GM19452 (cell line): ENCODE data around the gene EMILIN3.
A peak's percentile ranks its signal among the peaks of the same experiment; 100 is the strongest.

ENCODE experiments used
- ATAC-seq: cut with Tn5 transposase; IDR thresholded peaks from one replicate; pipeline ENCODE4 v1.9.1; 2021; ENCODE audit not compliant: unreplicated experiment

EMILIN3 gene

GRCh38 chr20:41348430-41349172 is 18.0 kb downstream of the EMILIN3 start:
- no peak for ATAC-seq

DNA sequence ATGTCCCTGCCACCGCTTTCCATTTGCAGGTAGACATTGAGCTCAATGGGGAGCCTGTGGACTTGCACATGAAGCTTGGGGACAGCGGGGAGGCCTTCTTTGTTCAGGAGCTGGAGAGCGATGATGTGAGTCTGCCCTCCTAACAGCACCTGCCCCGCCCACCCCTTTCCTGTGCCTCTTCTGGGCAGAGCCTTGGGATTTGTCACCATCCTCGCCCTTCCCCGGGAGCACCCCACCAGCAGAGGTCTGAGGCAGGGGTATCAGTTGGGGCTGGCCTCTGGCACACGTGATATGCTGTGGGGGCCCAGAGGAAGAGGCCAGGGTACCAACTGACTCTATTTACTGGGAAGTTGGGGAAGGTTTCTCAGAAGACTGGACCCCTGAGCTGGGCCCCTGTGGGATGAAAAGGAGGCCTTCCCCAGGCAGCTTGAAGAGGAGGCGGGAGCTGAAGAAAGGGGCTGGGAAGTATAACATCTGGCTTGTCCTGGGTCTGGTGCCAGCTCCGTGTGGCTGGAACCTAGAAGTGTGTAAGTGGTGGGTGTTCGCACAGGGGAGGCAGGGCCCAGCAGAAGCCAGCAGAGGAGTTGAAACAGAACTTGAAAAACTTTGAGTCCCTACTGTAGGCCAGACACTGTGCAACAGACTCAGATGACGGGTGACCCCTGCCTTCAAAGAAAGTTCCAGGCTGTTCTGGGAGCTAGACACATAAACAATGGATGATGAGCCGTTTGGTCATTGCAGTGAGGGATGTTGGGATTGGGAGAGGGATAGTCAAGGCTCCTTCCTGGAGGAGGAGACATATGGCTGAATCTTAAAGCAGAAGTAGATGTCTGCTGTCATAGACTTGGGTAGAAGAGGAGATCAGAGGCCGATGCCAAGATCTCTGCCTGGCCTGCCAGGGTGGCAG is 18.8 kb downstream of the EMILIN3 start:
- no peak for ATAC-seq

DNA sequence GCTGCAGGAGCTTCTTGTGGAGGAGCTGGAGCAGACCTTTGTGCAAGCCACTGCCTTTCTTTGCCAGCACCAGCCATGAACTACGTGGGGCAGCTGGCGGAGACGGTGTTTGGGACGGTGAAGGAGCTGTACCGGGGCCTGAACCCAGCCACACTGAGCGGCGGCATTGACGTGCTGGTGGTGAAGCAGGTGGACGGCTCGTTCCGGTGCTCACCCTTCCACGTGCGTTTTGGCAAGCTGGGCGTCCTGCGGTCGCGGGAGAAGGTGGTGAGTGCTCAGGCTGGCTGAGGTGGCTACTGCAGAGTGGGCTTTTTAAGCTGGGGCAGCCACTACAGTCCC is 20.9 kb downstream of the EMILIN3 start:
- no peak for ATAC-seq

GRCh38 chr20:41344938-41345728 is 21.5 kb downstream of the EMILIN3 start:
- ATAC-seq, result no peak

- no peak for ATAC-seq
These were observed 22.1 kb downstream of the EMILIN3 start for GRCh38 chr20:41344477-41344876.

GRCh38 chr20:41342474-41343464 is 23.8 kb downstream of the EMILIN3 start:
- no peak for ATAC-seq

DNA sequence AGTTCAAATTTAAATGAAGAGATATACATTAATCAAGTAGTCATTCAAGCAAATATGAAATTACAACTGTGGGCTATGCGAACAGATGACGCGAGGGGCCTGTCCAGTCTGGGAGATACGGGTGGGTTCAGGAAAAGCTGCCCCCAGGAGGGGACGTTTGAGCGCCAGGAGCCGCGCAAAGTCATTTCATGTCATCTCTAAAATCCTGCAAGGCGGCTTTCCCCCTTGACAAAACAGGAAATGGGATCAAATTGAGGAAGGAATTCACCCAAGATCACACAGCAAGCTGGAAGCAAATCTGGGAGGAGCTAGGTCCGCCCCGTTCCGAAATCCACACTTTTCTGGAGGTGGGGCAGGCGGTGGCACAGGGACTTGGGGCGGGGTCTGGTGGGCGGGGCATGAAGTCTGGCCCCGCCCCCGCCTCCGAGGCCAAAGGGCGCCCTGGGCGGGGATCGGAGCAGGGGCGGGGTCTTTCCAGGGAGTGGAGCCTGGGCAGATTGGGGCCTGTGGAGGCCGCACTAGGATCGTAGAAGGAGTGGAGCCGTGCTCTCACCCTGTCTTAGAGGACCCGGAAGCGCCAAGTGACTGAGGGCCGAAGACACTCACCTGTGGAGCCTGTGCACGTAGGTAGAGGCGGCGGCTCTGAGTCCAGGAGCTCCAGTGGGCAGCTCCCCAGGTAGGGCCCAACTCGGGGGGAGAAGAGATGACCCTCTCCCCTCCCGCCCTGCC is 26.1 kb downstream of the EMILIN3 start, which contains the start of gene LPIN3:
LPIN3 (plus strand) TSS at position 495 of the 729 bp plus-strand sequence. CDS start 4,983 bp downstream, outside the sequence.
- peak; percentile 53 for ATAC-seq

- peak; percentile 78 for ATAC-seq
These were observed 26.7 kb downstream of the EMILIN3 start for GRCh38 chr20:41339957-41340326.

GRCh38 chr20:41336711-41337492 is 29.7 kb downstream of the EMILIN3 start:
- ATAC-seq, result no peak

GRCh38 chr20:41335591-41335990 is 31.0 kb downstream of the EMILIN3 start:
- ATAC-seq, result no peak

- ATAC-seq, result no peak
These were observed 31.9 kb downstream of the EMILIN3 start for GRCh38 chr20:41334443-41335421.

DNA sequence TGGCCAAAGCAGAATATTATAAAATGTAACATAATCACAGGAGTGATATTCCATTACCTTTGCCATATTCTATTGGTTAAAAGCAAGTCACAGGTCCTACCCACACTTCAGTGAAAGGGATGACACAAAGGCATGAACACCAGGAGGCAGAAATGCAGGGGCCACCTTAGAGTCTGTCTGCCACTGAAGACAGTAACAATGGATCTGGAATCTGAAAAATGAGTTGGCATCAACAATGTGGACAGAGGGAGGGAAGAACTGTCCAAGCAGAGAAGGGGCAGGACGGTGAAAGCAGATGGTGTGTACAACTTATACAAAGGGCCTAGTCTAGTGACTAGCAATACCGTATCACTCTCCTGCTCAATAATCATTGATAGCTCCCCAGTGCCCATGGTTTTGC is 32.6 kb downstream of the EMILIN3 start:
- ATAC-seq, result no peak

- ATAC-seq, result no peak
These were observed 34.9 kb downstream of the EMILIN3 start for GRCh38 chr20:41331731-41332130.

DNA sequence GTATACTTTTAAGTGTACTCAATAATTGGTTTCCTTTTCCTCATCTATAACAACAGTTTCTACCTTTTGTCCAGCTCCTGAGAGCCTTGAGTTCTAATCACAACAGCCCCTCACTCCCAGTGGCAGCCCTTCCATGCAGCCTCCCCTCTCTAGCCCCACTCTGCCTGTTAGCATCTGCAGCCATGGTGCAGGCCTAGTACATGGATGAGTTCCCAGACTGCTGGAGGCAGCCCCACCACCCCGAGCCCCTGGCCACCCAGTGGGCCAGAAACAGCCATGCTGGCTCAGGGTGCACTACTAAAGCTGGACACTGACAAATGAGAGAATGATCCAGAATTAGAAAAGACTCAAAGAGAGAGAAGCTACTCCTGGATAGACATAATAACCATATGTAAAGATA is 35.7 kb downstream of the EMILIN3 start:
- no peak for ATAC-seq

- ATAC-seq, result no peak
These were observed 36.3 kb downstream of the EMILIN3 start for GRCh38 chr20:41330343-41330720.

GRCh38 chr20:41329435-41330342 is 36.9 kb downstream of the EMILIN3 start:
- peak; percentile 79 for ATAC-seq

DNA sequence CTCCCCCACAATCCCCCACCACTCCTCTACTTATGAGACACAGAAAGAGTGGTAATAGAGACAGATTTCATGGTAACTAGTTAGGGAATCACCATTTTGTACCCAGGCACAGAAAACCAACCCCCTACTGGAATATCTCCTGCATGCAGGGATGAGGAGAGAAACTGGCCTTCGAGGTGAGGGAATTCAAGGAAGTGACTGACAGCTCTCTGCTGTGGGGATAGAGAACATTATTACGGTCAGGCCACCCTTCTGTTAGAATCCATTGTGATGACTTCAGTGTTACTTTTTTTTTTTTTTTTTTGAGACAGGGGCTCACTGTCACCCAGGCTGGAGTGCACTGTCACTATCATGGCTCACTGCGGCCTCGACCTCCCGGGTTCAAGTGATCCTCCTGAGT is 39.4 kb downstream of the EMILIN3 start:
- ATAC-seq, result no peak
